Stimulated activated CD4-positive, alpha-beta T cell treated with anti-CD3 and anti-CD28 coated beads, Interleukin-2, amount 100 ng/mL, for 48 hours (primary cell): ENCODE measurements around the gene OR56A5.
"Not testable (repeated sequence)": the region's sequence is repeated elsewhere in the genome, so short reads cannot be mapped to it uniquely, and the experiment has no call there.

Experiments
- DNase-seq, 2 donors: peaks; one replicate each; pipeline ENCODE4 v3.0.0-alpha.2; 2020

OR56A5 gene

GRCh38 chr11:5968394-5968793 lies at the start of gene OR56A5:
OR56A5 (minus strand) TSS chr11:5968494; CDS start chr11:5968494, 0 bp downstream.
- DNase-seq, result no peak

- no peak for DNase-seq
Observed at GRCh38 chr11:6013042-6013441, 44.7 kb upstream of the OR56A5 start.

GRCh38 chr11:6012035-6012668 lies 43.9 kb upstream of the OR56A5 start:
- DNase-seq, result no peak

GRCh38 chr11:6006846-6007245 lies 38.6 kb upstream of the OR56A5 start, which contains the start of gene OR56A4:
OR56A4 (minus strand) TSS chr11:6006946; CDS start chr11:6002992, 3,954 bp downstream.
- DNase-seq, result no peak

- no peak for DNase-seq
Observed at GRCh38 chr11:6006395-6006794, 38.1 kb upstream of the OR56A5 start.

GRCh38 chr11:6002202-6002699 lies 34.0 kb upstream of the OR56A5 start:
- no peak for DNase-seq

GRCh38 chr11:5994791-5995190 lies 26.5 kb upstream of the OR56A5 start:
- no peak for DNase-seq

- no peak for DNase-seq
Observed at GRCh38 chr11:5992604-5993251, 24.4 kb upstream of the OR56A5 start.

- DNase-seq, result no peak
Observed at GRCh38 chr11:5992150-5992549, 23.9 kb upstream of the OR56A5 start.

GRCh38 chr11:5989203-5989602 lies 20.9 kb upstream of the OR56A5 start:
- no peak for DNase-seq

- DNase-seq, result no peak
Observed at GRCh38 chr11:5986885-5987284, 18.6 kb upstream of the OR56A5 start, which contains the start of gene OR52L1. OR52L1 (minus strand) TSS chr11:5986985; CDS start chr11:5986930, 55 bp downstream.

- no peak for DNase-seq
Observed at GRCh38 chr11:5983443-5983842, 15.1 kb upstream of the OR56A5 start.

- no peak for DNase-seq
Observed at GRCh38 chr11:5973530-5973929, 5.2 kb upstream of the OR56A5 start.

- no peak for DNase-seq
Observed at GRCh38 chr11:5967708-5968107, 586 bp downstream of the OR56A5 start.

GRCh38 chr11:5966958-5967357 lies 1.3 kb downstream of the OR56A5 start:
- no peak for DNase-seq

- not testable (repeated sequence) for DNase-seq
Observed at GRCh38 chr11:5960704-5961320, 7.5 kb downstream of the OR56A5 start.

- no peak for DNase-seq
Observed at GRCh38 chr11:5955586-5955985, 12.7 kb downstream of the OR56A5 start.

- no peak for DNase-seq
Observed at GRCh38 chr11:5941951-5942350, 26.3 kb downstream of the OR56A5 start, which contains the start of gene OR56A3. OR56A3 (plus strand) TSS chr11:5942251; CDS start chr11:5947347, 5,096 bp downstream.

- no peak for DNase-seq
Observed at GRCh38 chr11:5940748-5941147, 27.5 kb downstream of the OR56A5 start.

GRCh38 chr11:5938603-5938965 lies 29.7 kb downstream of the OR56A5 start:
- no peak for DNase-seq

- DNase-seq, result no peak
Observed at GRCh38 chr11:5937868-5938602, 30.3 kb downstream of the OR56A5 start.

GRCh38 chr11:5933116-5933515 lies 35.2 kb downstream of the OR56A5 start:
- no peak for DNase-seq

GRCh38 chr11:5932671-5933070 lies 35.6 kb downstream of the OR56A5 start:
- DNase-seq, result no peak
